GM21390 (cell line): Measurements from ENCODE around the gene CST9L.
A peak's percentile ranks its signal among the peaks of the same experiment; 100 is the strongest.

Experiments used
- ATAC-seq: cut with Tn5 transposase; IDR thresholded peaks from one replicate; pipeline ENCODE4 v1.9.1; 2021; ENCODE audit not compliant: unreplicated experiment

Gene CST9L, protein sequence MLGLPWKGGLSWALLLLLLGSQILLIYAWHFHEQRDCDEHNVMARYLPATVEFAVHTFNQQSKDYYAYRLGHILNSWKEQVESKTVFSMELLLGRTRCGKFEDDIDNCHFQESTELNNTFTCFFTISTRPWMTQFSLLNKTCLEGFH

GRCh38 chr20:23568320-23568970 is at the start of gene CST9L:
Gene CST9L (minus strand): TSS chr20:23568484. CDS start chr20:23568450, 34 bp downstream.
- no peak for ATAC-seq

GRCh38 chr20:23614163-23614562 is 45.9 kb upstream of the CST9L start:
- no peak for ATAC-seq

DNA sequence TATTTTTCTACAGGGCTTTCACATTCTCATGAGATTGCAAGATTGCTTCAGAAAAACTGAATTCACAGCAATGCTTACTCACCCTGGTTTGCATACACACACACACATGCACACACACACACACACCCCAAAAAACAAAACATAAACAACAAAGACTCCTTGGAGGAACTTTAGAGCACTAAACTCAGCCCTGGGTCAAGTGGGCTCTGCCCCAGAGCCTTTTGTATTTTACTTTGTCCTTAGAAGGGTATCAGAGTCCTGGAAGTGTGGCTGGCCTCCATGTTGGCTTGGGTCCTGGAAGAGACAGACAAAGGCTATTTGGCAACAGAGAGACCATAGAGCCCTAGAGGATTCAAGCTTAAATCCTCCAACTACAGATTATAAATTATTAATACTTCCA is 45.4 kb upstream of the CST9L start:
- no peak for ATAC-seq

DNA sequence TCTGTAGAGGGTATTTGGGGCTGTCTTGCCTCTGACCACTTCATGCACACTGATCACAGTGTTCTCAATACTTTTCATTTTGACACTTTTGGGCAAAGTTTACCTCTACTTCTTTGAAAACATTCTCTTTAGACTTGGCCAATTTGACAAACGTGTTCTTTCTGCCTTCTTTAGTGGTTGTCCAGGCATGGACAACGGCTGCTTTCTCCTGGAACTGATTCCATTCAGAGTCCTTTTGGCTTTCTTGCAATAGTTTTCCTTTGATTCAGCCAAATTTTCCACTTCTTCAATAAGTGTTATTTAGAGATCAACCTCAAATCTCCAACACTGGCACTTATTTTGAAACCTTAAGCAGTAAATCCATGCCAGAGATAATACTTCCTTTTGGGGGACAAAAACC is 44.1 kb upstream of the CST9L start:
- no peak for ATAC-seq

- no peak for ATAC-seq
These were observed 41.3 kb upstream of the CST9L start for GRCh38 chr20:23609486-23610109.

GRCh38 chr20:23608251-23608846 is 40.1 kb upstream of the CST9L start:
- ATAC-seq, result no peak

- ATAC-seq, result no peak
These were observed 39.4 kb upstream of the CST9L start for GRCh38 chr20:23607497-23608245.

DNA sequence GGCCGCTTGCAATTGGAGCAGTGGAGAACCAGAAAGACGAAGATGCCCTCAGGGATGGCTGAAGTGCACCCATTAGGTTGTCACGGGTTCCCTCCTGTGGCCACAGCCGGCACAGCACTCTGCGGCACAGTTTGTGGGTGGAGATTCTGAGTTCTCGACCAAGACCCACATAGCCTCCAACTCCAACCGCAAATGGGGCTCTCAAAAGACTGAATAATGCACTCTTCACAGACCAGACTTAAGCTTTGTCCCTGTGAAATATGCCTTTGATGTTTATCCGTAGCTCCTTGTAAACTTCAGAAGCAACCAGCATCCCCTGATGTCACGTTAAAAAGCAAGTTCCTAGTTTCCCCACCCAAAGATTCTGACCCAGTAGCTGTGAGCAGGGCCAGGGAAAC is 38.4 kb upstream of the CST9L start:
- peak; percentile 91 for ATAC-seq

- no peak for ATAC-seq
These were observed 37.8 kb upstream of the CST9L start, which contains the start of gene CST9 for GRCh38 chr20:23605867-23606651. Gene CST9 (minus strand): TSS chr20:23605917. CDS start chr20:23605864, 53 bp downstream.

GRCh38 chr20:23604306-23604705 is 36.0 kb upstream of the CST9L start:
- ATAC-seq, result no peak

DNA sequence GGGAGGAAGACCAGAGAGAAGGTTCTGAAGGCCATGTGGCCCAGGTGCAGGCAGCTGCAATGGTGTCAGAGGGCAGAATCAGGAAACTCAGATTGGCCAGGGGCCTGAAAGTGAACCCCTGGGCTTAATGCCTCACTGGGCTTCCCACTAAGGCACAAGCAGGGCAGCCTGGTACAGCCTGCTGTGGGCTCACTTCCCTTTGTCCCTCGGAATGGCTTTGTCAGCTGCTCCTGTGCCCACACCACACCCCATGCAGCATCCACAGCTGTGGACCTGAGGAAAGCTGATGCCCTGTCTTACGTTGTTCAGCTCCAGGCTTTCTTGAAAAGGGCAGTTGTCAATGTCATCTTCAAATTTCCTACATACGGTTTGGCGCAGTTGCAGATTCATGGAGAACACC is 35.0 kb upstream of the CST9L start:
- no peak for ATAC-seq

GRCh38 chr20:23602699-23603098 is 34.4 kb upstream of the CST9L start:
- ATAC-seq, result no peak

DNA sequence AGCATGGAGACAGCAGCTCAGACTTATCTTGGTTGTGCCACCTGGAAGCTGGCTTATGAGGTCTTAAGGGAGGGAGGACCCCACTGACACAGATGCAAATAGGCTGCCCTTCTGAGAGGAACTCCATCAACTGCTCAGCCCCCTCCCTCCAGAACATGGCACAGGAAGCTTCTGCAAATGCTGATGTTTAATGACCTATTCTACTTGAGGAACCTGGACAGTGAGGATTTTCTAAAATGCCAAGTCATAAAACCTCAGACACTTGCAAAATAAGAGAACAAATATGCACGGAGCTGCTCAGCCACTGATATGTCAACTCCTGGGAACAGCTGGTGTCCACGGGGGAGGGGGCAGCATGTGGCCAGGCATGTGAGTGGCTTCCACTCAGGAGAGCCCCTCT is 34.0 kb upstream of the CST9L start:
- no peak for ATAC-seq

- no peak for ATAC-seq
These were observed 33.4 kb upstream of the CST9L start for GRCh38 chr20:23601715-23602114.

- ATAC-seq, result no peak
These were observed 30.2 kb upstream of the CST9L start for GRCh38 chr20:23598481-23598880.

GRCh38 chr20:23596579-23597250 is 28.4 kb upstream of the CST9L start:
- no peak for ATAC-seq

DNA sequence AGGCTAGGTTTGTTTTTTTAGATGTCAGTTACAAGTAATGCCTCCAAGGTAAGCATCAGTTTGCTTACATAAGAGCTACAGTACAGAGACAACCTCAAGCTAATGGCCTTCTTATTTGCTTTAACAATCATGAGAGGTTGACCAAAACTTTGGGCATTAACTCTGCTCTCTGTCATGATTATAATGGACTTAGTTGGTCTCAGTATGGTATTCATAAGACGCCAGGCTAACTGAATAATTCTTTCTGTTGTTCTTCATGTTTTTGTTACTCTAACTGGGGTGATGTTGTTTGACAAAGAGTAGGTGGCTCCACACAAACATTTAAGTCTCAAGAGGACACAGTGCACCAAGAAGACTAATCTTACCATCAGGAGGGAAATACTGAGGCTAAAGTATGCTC is 27.7 kb upstream of the CST9L start:
- no peak for ATAC-seq

GRCh38 chr20:23588434-23589403 is 20.4 kb upstream of the CST9L start:
- ATAC-seq, result no peak

DNA sequence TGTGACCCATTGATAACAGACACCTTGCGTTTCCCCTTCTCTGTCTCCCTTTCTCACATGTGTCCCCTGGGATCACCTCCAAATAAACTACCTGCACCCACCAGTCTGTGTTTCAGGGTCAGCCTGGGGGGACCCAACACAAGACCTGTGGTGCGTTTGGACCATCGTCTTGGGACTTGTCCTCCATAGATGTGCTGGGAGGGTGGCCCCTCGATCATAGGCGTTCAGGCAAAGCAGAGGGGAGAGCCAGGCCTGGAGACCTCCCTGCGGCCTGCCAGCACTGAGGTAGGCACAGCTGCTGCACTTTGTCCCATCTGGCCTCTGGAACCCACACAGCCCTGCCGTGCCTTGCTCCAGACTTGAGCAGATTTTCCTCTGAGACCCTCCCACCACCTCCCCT is 19.3 kb upstream of the CST9L start:
- no peak for ATAC-seq
